GM04503 (cell line): ENCODE data around the gene CELF2.

Experiments
- DNase-seq: peaks from one replicate; pipeline ENCODE4 v3.0.0-alpha.2; 2012; ENCODE audit warnings: low read depth

The CELF2 gene

DNA sequence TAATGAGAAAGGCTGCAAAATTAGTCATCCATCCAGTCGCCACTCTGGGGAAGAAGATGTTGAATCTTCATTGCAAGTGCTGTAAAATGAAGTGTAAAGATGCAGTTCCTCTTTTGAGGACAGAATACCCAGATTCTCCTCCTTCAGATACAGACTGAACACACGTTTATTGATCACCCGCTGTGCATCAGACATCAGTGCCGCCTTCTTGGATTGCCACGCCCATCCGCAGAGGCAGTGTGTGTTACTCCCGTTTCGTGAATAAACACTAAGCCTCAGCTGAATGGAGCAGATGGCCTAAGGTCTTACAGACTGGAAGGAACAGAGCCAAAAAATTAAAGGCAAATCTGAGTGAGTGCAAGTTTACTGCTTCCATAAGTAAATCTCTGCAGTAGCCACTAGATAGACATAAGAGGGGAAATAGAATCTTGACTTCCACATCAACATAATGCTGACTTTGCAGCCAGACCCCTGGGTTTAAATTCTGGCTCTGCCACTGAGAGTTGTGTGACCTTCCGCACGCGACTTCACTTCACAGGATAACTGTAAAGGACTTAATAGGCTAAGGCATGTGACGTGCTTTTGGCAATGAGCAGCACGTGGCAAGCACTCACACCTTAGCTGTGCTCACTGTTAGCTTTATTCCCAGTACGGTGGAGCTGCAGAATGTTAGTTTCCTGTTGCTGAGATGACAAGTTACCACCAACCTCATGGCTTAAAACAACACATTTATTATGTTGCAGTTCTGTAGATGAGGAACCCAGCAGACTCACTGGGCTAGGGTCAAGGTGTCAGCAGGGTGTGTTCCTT, 285.9 kb downstream of the CELF2 start:
- no peak for DNase-seq

DNA sequence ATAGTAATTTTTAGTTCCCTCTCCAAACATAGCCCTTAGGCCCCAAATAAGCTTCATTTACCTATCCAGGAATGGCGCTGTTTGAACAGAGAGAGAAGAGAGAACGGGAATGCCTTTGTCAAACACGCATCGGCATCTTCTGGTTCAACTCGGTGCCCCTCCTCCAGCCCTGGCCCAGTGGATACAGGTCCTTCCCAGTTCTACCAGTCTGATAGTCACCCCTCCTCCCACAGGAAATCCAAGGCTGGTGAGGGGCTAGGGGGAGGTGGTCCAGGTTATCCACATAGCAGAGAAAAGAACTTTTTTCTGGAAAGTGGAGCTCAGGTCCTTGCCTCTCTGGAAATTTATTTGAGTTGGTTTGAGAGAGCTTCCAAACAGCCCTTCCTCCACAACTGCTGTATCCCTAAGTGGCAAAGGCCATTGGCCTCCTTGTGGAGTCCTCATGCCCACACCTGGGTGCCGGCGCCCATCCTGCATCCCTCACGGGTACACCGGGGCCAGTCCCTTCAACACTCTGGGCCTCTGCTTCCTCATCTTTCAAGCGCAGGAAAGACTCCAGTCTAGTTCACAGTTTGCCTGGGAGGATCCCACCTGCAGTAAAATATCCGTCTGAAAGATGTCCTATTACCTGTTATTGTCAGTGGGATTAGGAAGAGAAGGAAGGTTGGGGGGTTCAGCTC, 287.4 kb downstream of the CELF2 start:
- DNase-seq: no peak

DNA sequence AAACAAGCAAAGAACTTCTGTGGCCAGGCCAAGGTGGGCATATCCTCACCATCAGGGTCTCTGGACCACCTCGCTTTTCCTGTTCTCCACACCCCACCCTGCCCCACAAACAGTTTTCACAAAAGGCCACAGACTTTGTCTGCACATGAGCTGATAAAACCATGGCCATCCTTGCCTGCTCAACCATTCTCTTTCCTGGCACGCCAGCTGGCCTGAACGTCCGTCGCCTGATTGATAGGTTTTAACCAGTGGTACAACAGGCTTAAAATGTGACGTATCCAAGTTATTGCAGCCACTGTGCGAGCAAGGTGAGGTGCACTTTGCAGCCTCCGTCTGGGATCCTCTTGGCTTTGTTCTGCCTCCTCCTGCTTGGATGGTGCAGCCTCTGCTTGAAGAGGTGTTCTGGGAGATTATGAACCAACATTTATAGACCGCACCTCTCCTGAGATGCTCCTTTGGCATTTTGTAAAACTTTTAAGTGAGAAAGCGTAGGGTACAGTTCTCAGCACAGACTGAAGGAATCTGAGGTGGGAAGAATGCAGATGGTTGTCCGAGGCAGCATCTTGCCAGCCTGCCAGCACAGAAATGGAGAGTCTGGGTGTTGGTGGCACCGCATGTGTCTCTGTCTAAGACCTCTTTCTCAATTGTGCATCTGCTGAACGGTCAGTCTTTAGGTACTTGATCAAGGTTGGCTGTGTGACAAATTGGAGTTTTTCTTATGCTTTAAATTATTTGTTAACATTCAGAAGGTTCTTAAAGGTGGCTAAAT, 288.3 kb downstream of the CELF2 start:
- DNase-seq: no peak

DNA sequence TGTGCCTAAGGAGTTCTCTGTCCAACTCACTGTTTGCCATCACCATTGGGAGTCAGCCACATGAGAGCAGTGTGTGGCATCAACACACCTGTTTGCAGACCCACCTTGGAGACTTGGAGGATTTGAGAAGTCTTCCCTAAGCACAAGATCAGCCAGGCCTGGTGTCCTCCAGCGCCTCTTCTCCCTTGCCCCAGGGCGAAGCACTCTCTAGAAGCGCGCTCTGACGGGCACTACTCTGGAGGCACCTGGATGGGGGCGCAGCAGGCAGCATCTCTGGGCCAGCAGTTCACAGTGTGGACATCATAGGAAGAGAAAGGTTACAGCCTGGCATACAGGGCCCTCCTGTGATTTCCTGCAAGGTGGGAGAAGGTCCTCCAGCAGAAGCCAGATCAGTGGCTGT, 289.3 kb downstream of the CELF2 start:
- no peak for DNase-seq

DNA sequence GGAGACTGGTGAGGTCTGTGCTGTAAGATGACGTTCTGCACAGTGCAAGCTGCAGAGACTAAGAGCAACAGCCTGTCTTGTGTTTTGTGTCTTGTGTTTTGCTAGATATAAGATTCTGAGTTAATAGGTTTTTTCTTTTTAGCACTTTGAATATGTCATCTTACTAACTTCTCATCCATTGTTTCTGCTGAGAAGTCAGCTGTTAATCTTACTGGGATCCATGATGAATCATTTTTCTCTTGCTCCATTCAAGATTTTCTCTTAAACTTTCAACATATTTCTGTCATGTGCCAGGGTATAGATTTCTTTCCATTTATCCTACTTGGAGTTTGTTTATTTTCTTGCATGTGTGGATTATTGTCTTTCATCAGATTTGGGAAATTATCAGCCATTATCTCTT, 290.3 kb downstream of the CELF2 start:
- no peak for DNase-seq

DNA sequence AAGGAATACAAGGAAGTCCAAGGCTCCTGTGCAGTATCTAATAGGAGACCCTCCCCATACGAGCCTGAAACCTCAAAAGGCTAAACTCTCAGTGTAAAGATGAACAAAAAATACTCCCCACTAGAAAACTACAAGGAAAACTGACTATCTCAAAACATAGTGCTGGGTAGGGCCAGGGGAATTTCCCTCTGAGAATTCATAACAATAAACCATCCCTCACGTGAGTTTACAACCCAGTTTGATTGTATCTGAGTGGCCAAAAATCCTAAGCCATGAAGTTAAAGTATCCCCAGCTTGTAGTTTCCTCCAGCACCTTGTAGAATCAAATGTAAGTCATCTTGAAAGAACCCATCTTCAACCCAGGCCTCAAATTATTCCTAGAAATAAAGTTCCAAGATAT, 293.4 kb downstream of the CELF2 start:
- no peak for DNase-seq

DNA sequence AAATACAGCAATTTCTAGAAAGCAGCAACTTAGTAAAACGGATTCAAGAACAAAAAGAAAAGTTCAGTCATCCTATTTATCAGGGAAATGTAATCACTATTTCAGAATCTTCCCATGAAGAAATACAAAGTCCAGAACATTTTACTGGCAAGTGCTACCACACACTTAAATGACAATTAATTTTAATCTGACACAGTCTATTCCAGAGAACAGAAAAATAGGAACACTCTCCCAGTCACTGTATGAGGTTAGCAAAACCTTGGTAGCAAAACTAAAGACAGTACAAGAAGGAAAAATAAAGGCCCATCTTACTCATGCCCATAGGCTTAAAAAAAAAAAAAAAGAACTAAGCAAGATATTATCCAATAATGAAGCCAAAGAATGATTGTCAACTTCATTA, 295.8 kb downstream of the CELF2 start:
- no peak for DNase-seq

DNA sequence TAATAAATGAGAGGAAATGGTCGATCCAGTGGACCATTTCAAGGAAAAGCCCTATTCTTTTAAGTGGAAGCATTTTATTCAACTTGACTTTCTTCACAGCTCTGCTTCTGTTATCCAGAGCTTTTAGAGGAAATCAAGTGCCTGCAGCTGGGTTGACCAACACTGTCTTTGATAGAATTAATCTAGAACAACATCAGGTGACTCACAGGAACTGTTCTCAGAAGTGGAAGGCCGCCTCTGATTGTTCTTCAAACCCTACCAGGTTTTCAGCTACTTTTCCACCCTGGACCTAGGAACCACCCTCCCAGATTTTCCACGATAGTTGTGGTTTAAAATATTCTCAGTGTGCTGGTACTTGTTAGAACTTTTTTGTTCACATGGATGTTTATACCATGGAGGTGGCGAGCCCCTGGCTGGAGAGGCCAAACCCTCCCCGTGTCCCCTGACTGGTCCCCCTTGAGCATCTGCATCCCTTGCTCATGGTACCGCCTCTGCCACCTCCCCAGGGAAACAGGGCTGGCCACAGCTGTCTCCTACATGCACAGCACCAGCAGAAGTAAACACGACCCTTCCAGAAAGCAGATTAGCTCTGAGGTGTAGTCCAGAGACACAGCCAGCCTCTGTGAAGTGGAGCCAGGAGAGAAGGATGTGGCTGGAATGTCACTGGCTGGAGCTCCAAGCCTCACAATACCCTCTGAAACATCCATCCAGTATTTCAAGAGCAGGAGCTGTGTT, 300.4 kb downstream of the CELF2 start:
- DNase-seq: no peak

DNA sequence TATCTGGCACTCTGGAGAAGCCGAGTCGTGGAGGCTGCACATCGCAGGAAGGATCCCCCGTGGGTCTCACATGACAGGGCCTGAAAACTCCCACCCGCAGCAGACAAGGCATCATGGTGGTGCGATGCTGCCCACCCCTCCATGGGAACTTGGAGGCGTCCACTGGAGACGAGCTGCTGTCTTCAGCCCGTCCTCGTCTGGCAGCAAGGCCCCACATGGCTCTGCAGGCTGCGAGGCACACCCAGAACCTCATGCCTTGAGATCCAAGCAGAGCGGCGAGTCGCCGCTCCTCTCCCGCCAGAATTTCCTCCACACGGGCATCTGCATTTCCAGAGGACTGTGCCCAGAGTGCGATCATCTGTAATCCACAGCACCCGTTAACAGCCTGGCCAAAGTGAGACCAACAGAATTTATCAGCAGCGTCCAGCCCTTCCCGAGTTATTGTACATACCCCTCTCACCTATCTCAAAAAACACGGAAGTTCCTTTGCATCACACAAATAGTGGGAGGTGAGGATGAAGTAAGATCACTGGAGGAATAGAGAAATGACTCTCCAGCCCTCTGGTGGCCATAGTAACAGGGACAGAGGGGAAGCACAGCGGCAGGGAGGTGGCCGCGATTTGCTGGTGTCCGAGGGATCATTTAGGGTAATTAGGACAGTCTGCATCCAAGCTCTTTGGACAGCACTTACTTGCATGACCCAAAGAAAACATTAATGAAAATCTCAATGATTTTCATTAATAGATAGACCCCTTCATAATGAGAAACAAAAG, 301.3 kb downstream of the CELF2 start:
- no peak for DNase-seq

DNA sequence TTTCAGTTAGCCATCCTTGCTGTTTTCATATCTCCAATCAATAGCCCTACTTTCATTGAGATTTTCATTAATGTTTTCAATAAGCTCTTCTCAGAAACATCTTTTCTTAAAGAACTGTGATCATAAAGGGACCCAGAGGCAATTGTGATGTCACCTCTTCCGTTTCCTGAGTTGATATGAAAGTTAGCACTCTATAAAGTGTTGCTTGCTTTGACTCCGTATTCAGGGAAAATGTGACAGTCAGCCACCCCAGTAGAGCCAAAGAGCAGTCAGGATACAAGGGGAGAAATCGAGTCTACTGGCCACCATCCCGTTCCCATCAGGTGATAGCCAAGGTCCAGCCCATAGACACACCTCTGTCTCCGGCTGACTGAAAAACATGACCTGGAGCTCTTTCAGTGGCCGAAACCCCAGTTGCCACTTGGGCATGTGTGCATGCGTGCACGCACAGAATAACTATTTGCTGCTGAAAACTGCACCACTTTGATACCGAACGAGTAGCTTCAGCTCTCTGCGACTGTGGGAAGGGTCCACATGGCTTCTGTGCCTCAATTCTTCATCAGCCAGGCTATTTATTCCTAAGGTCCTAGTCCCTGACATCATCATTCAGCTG, 302.4 kb downstream of the CELF2 start:
- DNase-seq: no peak

DNA sequence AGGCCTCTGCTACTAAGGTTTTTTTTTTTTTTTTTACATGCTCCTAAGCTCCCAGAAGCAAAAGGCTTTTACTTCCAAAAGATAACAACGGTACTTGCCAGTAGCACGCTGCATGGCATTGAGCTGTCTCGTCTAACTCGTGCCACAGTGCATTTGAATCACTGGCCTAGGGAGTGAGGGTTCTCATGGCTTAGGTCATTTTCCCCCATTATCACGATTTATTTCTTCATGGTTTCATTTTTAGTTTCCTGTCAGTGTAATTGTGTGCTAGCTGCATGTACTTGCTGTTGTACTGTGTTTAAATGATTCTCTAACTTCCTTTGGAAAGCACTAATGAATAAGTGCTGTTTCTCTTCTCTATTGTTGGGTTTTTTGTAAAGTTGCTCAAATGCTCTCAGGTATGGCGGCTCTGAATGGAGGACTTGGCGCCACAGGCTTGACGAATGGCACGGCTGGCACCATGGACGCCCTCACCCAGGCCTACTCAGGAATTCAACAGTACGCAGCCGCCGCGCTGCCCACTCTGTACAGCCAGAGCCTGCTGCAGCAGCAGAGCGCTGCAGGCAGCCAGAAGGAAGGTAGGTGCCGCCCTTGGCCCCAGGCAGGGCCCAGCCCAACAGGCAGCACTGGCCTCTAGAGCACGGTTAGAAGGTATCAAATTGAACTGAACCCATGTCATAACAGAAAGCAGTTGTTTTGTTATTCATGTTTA, 303.3 kb downstream of the CELF2 start:
- DNase-seq: no peak

DNA sequence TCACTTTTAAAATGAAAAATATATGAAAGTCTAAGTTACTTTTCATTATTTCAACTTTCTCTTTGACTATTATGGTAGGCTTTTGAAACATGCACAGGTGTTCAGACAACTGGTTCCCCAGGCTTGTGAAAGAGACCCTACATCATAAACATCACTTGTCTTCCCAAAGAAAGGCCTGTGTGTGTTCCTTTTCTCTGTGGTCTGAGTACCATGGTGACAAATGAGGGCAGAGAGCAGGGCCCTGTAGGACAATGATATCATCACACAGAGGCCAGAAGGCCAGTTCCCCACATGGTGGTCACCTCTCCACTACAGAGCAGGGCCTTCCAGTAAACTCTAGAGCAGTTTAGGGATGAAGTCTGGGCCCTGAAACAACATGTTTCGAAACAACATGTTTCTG, 305.0 kb downstream of the CELF2 start:
- no peak for DNase-seq

DNA sequence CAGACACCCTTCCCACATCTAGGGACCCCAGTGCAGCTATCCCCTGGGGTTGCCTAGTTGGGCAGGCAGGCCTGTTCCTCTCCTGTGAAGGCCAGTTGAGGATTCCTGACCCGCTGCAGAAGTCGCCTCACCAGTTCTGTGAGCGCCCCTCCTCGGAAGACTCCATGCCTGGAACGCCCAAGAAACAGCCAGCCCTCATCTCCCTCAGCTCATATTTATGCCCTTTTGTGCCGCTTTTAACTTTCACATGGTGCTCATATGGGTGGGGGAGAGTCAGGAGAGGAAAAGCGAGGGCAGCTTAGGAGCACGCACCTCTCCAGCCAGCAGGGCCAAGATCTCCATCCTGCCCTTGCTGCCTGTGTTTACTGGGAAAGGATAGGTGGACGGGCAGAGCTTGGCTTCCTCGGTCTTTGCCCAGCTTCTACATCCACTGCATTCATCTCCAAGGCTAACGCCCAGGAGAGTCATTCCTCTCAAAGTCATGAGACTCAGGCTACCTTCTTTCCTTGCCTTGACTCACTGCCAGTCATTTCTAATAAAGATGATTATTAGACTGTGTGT, 307.2 kb downstream of the CELF2 start:
- DNase-seq: no peak

DNA sequence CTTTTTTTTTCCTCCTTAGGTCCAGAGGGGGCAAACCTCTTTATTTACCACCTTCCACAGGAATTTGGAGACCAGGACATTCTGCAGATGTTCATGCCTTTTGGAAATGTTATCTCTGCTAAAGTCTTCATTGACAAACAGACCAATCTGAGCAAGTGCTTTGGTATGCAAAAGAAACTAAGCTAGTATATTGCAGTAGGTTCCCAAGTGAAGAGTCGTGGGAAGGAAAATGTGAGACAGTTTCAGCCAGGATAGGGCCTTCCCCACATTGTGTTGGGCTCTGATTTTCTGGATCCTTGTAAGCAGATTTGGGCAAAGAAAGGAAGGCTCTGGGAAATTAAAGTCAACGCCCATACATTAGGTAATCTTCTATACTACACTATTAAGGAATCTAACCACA, 308.1 kb downstream of the CELF2 start:
- DNase-seq: peak; percentile 8

DNA sequence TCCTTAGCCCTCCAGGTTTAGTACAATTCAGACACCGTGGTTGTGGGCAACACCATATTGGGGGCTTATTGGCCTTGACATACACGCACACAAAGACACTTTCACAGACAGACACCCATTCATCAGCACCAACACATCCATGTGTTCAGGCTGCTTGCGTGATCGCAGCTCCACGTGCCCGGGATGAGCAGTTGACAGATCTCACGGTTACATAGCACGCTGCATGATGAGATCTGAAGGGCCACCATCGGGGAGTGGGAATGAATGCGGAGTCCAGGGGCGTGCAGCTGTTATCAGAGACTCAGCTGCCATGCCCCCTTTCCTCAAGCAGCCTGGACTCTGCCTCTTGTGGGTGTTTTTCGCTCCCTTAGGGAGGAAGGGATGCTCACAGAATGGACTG, 308.6 kb downstream of the CELF2 start:
- no peak for DNase-seq

DNA sequence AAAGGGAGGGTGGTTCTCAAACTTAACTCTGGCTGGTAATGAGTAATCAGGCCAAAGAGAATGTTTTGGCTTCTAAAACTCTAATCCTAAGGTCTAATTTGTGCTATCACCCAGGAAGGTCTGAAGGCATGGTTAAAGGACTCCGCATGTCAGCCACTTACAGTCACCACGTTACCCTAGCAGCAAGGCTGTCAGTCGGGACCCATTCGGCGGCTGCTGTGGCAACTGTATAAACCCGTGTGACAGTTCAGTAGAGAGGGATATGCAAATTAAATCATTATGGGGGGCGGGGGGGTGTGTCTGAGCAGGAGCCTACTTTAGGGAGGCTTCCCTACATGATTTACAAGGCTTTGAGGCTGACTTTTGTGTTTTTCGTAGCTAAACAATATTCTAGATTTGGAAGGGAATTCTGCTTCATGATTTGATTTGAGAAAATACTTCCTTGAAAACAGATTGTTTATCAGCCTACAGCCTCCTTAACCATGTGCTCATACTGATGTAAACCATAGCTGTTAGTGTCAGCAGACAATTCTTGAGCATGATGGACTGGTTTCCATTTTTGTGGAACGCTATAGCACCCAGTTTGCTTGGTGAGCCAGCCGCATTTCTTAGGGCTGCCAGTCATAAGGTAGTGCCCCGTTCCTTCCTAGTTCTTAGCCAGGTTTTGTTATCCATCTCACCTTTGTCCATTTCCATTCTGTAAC, 309.4 kb downstream of the CELF2 start:
- DNase-seq: no peak

DNA sequence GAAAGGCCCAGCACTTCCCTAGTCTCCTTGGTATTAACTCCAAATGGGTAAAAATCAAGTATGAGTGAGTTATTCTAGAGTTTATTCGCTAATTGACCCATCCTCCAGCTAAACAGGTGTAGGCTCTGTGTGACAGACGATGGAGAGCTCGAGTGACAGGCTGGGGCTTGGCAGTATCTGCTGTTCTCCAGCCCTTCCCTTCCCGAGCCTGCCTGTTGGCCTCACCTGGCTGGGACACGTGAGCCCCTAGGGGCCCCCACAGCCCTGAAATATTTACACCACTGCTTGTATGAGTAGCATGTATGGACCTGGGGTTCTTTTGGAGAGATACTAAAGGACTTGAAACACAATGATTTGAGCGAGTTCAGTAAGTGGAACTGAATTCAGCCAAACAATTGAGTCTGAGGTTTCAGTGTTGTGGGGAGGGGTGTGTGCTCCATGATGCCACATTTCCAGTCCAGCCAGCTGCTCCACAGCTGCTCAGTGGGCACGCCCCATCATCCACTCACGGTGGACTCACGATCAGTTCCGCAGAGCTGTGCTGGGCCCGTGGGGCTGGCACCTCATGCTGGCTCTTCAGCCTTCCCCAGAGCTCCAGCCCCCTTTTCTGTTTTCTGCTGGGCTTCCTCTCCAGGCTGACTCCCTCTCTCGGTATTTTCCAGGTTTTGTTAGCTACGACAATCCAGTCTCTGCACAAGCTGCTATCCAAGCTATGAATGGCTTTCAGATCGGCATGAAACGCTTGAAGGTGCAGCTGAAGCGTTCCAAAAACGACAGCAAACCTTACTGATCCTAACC, 310.8 kb downstream of the CELF2 start:
- no peak for DNase-seq

DNA sequence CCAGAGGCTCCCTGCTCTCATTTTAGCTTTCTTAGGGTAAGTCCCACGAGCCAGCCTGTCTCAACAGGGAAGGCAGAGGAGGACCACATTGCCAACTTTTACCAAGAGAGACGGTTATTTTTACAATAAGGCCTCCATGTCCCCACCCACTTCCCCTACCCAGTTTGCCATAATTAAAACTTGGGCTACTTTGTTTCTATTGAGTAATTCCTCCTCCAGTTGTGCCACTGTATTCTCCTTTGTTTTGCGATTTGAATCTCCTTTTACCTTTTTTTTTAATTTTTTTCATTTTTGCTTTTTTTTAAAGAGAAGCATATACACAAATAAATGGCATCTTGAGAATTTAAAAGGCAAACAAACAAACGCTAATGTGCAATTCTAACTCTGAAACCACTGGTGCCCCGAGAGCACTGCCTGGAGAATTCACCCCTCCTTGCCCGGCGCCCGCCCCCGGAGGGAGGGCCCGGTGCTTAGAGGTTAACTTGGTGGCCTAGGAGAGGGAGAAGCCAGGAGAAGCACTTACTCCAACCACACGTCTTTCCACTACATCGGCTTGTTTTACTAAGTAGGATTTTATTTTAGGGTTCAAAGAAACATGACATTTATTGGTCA, 311.5 kb downstream of the CELF2 start:
- no peak for DNase-seq
